GM04503 (cell line): Measurements from ENCODE around the gene TGFBR1.
A peak's percentile ranks its signal among the peaks of the same experiment; 100 is the strongest.

Source experiments
- DNase-seq: peaks from one replicate; pipeline ENCODE4 v3.0.0-alpha.2; 2012; ENCODE audit warnings: low read depth

Gene TGFBR1

GRCh38 chr9:99104459-99105151 lies at the start of gene TGFBR1:
TGFBR1 (plus strand) TSS chr9:99105113; CDS start chr9:99105206, 93 bp downstream.
- peak; percentile 53 for DNase-seq

GRCh38 chr9:99055384-99055783 lies 49.5 kb upstream of the TGFBR1 start:
- no peak for DNase-seq

GRCh38 chr9:99056186-99056585 lies 48.7 kb upstream of the TGFBR1 start:
- DNase-seq = no peak

- DNase-seq = peak; percentile 72
Measured at GRCh38 chr9:99056886-99057664, 47.8 kb upstream of the TGFBR1 start.

- DNase-seq = no peak
Measured at GRCh38 chr9:99057665-99058625, 47.0 kb upstream of the TGFBR1 start.

GRCh38 chr9:99058964-99059921 lies 45.7 kb upstream of the TGFBR1 start:
- no peak for DNase-seq

- DNase-seq = no peak
Measured at GRCh38 chr9:99060621-99061020, 44.3 kb upstream of the TGFBR1 start.

- DNase-seq = no peak
Measured at GRCh38 chr9:99062549-99062948, 42.4 kb upstream of the TGFBR1 start.

- no peak for DNase-seq
Measured at GRCh38 chr9:99063522-99063921, 41.4 kb upstream of the TGFBR1 start.

GRCh38 chr9:99066571-99066970 lies 38.3 kb upstream of the TGFBR1 start:
- no peak for DNase-seq

GRCh38 chr9:99069075-99069474 lies 35.8 kb upstream of the TGFBR1 start:
- DNase-seq = no peak

- no peak for DNase-seq
Measured at GRCh38 chr9:99069546-99069945, 35.4 kb upstream of the TGFBR1 start.

- no peak for DNase-seq
Measured at GRCh38 chr9:99070681-99071080, 34.2 kb upstream of the TGFBR1 start.

GRCh38 chr9:99071313-99072039 lies 33.4 kb upstream of the TGFBR1 start:
- no peak for DNase-seq

- no peak for DNase-seq
Measured at GRCh38 chr9:99072040-99072394, 32.9 kb upstream of the TGFBR1 start.

GRCh38 chr9:99073347-99073746 lies 31.6 kb upstream of the TGFBR1 start:
- DNase-seq = no peak

- no peak for DNase-seq
Measured at GRCh38 chr9:99073985-99074901, 30.7 kb upstream of the TGFBR1 start.

- no peak for DNase-seq
Measured at GRCh38 chr9:99074902-99075245, 30.0 kb upstream of the TGFBR1 start.

- DNase-seq = peak; percentile 61
Measured at GRCh38 chr9:99075246-99075912, 29.5 kb upstream of the TGFBR1 start.
